ENCODE measurements around the gene OPN5. TPM values are rescaled to one million over a fixed set of nuclear protein-coding genes. Genes with fewer than 3 reads are reported as not detected.

The OPN5 gene
- total and polyA plus RNA-seq, 12 donors, result 0.16 TPM; not detected in 11

DNA sequence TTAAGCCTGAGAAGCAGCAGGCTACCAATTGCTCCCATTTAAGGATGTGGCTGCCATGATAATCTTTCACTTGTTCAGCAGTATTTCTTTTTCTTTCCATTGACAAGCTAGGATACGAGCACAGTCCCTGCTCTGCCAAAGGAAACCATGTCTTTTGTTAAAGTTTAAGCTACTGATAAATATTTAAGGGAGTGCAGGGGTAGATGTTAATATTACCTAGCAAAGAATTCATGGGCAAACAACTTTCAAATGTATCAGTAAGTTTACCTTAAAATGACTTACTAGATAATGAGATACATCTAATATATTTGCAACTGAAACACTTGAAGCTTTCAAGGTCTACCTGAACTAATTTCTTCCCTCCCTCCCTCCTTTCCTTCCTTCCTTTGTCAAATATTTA, 77.3 kb downstream of the OPN5 start:
- H3K36me3 ChIP-seq (replicated peaks in 1 of 2), result no peaks in the 10 kb centered on the region
- DNase-seq, result no peak
- no peaks in the 10 kb centered on the region for H3K27me3 ChIP-seq
- H3K4me1 ChIP-seq (replicated peaks in 1 of 2), result no peaks in the 10 kb centered on the region
- WGBS, 4 donors, result 28 to 53% (median 46%) methylated on average over 1 of the region's 1 CpG
- no peaks in the 10 kb centered on the region for H3K9me3 ChIP-seq (replicated peaks in 1 of 3)
- no peak overlapping the region for H3K27ac ChIP-seq
- intact Hi-C loops (cut with DNase I), result no loop called here
- H3K4me3 ChIP-seq, result no peak overlapping the region
- TF ChIP-seq, protein P1, sequence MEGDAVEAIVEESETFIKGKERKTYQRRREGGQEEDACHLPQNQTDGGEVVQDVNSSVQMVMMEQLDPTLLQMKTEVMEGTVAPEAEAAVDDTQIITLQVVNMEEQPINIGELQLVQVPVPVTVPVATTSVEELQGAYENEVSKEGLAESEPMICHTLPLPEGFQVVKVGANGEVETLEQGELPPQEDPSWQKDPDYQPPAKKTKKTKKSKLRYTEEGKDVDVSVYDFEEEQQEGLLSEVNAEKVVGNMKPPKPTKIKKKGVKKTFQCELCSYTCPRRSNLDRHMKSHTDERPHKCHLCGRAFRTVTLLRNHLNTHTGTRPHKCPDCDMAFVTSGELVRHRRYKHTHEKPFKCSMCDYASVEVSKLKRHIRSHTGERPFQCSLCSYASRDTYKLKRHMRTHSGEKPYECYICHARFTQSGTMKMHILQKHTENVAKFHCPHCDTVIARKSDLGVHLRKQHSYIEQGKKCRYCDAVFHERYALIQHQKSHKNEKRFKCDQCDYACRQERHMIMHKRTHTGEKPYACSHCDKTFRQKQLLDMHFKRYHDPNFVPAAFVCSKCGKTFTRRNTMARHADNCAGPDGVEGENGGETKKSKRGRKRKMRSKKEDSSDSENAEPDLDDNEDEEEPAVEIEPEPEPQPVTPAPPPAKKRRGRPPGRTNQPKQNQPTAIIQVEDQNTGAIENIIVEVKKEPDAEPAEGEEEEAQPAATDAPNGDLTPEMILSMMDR (IDR thresholded peaks at IDR 0.05), result no peak
- TF ChIP-seq POLR2A (IDR thresholded peaks at IDR 0.05), result no peak

DNA sequence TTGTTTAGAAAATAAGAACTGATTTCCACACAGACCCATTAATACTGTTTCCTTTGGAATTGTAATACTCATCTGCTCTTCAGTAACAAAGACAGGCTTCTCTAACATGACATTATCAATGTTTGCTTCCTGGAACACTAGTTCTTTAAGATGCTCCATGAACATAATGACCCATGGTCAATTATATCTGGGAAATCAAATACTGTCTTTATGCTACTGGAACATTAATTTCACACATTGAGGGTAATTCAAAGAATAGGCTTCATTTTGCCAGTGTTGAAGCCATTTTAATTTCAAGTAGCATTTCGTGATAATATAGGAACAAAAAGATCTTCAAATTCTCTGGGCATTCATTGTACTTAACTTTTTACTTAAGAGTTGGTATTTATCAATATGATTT, 80.9 kb downstream of the OPN5 start:
- Histone ChIP-seq H3K27me3 (no peaks in the 10 kb centered on the region), H3K4me3 (no peak overlapping the region), H3K9me3 (replicated peaks in 1 of 3) (no peaks in the 10 kb centered on the region), H3K36me3 (replicated peaks in 1 of 2) (no peaks in the 10 kb centered on the region), H3K4me1 (replicated peaks in 1 of 2) (no peaks in the 10 kb centered on the region), H3K27ac (no peak overlapping the region)
- TF ChIP-seq POLR2A (IDR thresholded peaks at IDR 0.05), result no peak
- TF ChIP-seq, protein P1 (IDR thresholded peaks at IDR 0.05), result no peak
- intact Hi-C loops (cut with DNase I), result no loop called here
- WGBS, 4 donors, result 60 to 72% (median 70%) methylated on average over 1 of the region's 1 CpG
- DNase-seq, result no peak

DNA sequence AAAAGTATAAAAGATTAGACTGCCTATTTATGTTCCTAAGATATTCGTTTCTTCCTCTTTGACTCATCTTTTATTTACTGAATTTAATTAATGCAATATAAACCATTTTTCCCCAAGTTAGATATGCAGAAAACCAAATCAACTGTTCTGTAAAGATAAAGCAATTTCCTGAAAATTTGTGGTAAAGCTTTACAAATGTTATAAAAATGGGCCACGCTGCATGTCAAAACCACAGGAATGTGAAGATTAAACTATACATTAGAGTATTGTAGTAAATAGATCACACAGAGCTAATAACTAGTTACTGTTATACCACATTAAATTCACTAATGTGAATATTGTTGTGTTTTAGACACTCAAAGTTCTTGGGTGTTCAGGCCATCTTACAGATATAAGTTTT, 83.4 kb downstream of the OPN5 start:
- WGBS, 4 donors, result 25 to 67% (median 47%) methylated on average over 2 of the region's 2 CpGs
- Histone ChIP-seq H3K36me3 (replicated peaks in 1 of 2) (no peaks in the 10 kb centered on the region), H3K27ac (no peak overlapping the region), H3K27me3 (no peaks in the 10 kb centered on the region), H3K9me3 (replicated peaks in 1 of 3) (no peaks in the 10 kb centered on the region), H3K4me3 (no peak overlapping the region), H3K4me1 (replicated peaks in 1 of 2) (no peaks in the 10 kb centered on the region)
- TF ChIP-seq POLR2A (IDR thresholded peaks at IDR 0.05), result no peak
- TF ChIP-seq, protein P1 (IDR thresholded peaks at IDR 0.05), result no peak
- intact Hi-C loops (cut with DNase I), result no loop called here
- no peak for DNase-seq

DNA sequence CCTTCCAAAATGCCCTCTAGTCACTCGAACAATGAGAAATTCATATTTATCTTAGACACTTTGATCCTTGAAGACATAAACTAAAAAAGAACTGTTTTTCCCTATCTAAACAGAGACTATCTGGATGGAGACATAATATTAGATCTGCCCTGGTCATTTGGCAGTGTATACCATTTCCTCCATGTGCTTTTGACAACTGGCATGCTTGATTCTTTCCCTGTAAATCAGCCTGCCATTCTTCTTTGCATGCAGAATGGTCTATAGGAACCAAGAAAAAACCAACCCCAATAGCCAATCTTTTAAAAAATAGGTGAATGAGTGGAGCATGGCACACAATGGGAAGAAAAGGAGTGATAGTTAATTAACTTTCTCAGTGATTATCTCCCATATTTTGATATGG, 93.8 kb downstream of the OPN5 start:
- WGBS, 4 donors, result 48 to 80% (median 62%) methylated on average over 1 of the region's 1 CpG
- no peak for DNase-seq
- Histone ChIP-seq H3K27ac (no peak overlapping the region), H3K4me3 (no peak overlapping the region), H3K9me3 (replicated peaks in 1 of 3) (no peaks in the 10 kb centered on the region), H3K36me3 (replicated peaks in 1 of 2) (no peaks in the 10 kb centered on the region), H3K4me1 (replicated peaks in 1 of 2) (no peaks in the 10 kb centered on the region), H3K27me3 (no peaks in the 10 kb centered on the region)
- intact Hi-C loops (cut with DNase I), result no loop called here
- TF ChIP-seq POLR2A (IDR thresholded peaks at IDR 0.05), result no peak
- TF ChIP-seq, protein P1 (IDR thresholded peaks at IDR 0.05), result no peak

Small RNA genes lying within 50 kb of the gene (small RNA-seq; reads per million reads assigned to genes)
- 0 reads per million in 2 donors for gene RNU1-105P

Other genes with a start within 250 kb of the OPN5 start
- 1 to 10 TPM in 1 of 9 donors, under 1 TPM in 7, not detected in 1; 0.26 to 8.2 (median 0.71) TPM for gene ADGRF4, start 83.5 kb upstream of the OPN5 start, total RNA-seq
- gene ADGRF4, start 83.5 kb upstream of the OPN5 start, polyA plus RNA-seq, result 1 to 10 TPM in 1 of 3 donors, under 1 TPM in 2; 0.30 to 2.9 (median 0.72) TPM

All from adrenal gland (tissue), 12 donors.